ENCODE measurements around the gene GSTP1.
"Not testable (repeated sequence)": the region's sequence is repeated elsewhere in the genome, so short reads cannot be mapped to it uniquely, and the experiment has no call there.

The GSTP1 gene

GRCh38 chr11:67599149-67599548 lies 15.5 kb downstream of the GSTP1 start:
- no peak for DNase-seq

GRCh38 chr11:67600324-67601029 lies 16.9 kb downstream of the GSTP1 start:
- DNase-seq = no peak

GRCh38 chr11:67601098-67601497 lies 17.5 kb downstream of the GSTP1 start:
- no peak for DNase-seq

GRCh38 chr11:67604119-67604518 lies 20.5 kb downstream of the GSTP1 start:
- not testable (repeated sequence) for DNase-seq

GRCh38 chr11:67604815-67605214 lies 21.2 kb downstream of the GSTP1 start:
- no peak for DNase-seq

- no peak for DNase-seq
Observed at GRCh38 chr11:67605231-67606011, 21.8 kb downstream of the GSTP1 start.

GRCh38 chr11:67606093-67606491 lies 22.5 kb downstream of the GSTP1 start:
- no peak for DNase-seq

- peak; percentile 97 for DNase-seq
Observed at GRCh38 chr11:67606492-67607295, 23.1 kb downstream of the GSTP1 start, which contains the start of gene NDUFV1. Gene NDUFV1, plus strand, starts transcription at chr11:67606936. Its CDS starts 69 bp downstream, at chr11:67607005.

- DNase-seq = no peak
Observed at GRCh38 chr11:67607507-67607906, 23.9 kb downstream of the GSTP1 start.

- no peak for DNase-seq
Observed at GRCh38 chr11:67608486-67608885, 24.9 kb downstream of the GSTP1 start.

- no peak for DNase-seq
Observed at GRCh38 chr11:67609316-67609715, 25.7 kb downstream of the GSTP1 start.

- DNase-seq = no peak
Observed at GRCh38 chr11:67610302-67610868, 26.8 kb downstream of the GSTP1 start.

GRCh38 chr11:67611165-67611564 lies 27.6 kb downstream of the GSTP1 start:
- DNase-seq = no peak

GRCh38 chr11:67611704-67612587 lies 28.3 kb downstream of the GSTP1 start:
- no peak for DNase-seq

GRCh38 chr11:67612751-67613150 lies 29.1 kb downstream of the GSTP1 start:
- DNase-seq = no peak

GRCh38 chr11:67613313-67613959 lies 29.8 kb downstream of the GSTP1 start:
- no peak for DNase-seq

GRCh38 chr11:67613960-67614715 lies 30.5 kb downstream of the GSTP1 start:
- DNase-seq = no peak

- no peak for DNase-seq
Observed at GRCh38 chr11:67614730-67615714, 31.4 kb downstream of the GSTP1 start.

GRCh38 chr11:67615728-67616430 lies 32.3 kb downstream of the GSTP1 start:
- no peak for DNase-seq

Data from NCI-H774 (cell line).